Measurements from ENCODE around the gene POLR3B.

POLR3B gene

GRCh38 chr12:106315523-106315922 is 42.0 kb upstream of the POLR3B start:
- in situ Hi-C loops (cut with MboI; ENCODE audit: low sequenced_read_pairs, unreplicated experiment), result no loop called here
- no peak for DNase-seq (ENCODE audit: low spot score)
- TF ChIP-seq CTCF (IDR thresholded peaks at IDR 0.05; ENCODE audit: borderline replicate concordance, control extremely low read depth, extremely low read depth, insufficient read depth, missing control alignments), result no peak

- no peak for DNase-seq (ENCODE audit: low spot score)
- TF ChIP-seq CTCF (IDR thresholded peaks at IDR 0.05; ENCODE audit: borderline replicate concordance, control extremely low read depth, extremely low read depth, insufficient read depth, missing control alignments), result no peak
- in situ Hi-C loops (cut with MboI; ENCODE audit: low sequenced_read_pairs, unreplicated experiment), result no loop called here
Measured at GRCh38 chr12:106317406-106318082, 40.0 kb upstream of the POLR3B start.

- TF ChIP-seq CTCF (IDR thresholded peaks at IDR 0.05; ENCODE audit: borderline replicate concordance, control extremely low read depth, extremely low read depth, insufficient read depth, missing control alignments), result no peak
- no peak for DNase-seq (ENCODE audit: low spot score)
- in situ Hi-C loops (cut with MboI; ENCODE audit: low sequenced_read_pairs, unreplicated experiment), result no loop called here
Measured at GRCh38 chr12:106321139-106321850, 36.3 kb upstream of the POLR3B start.

- in situ Hi-C loops (cut with MboI; ENCODE audit: low sequenced_read_pairs, unreplicated experiment), result no loop called here
- TF ChIP-seq CTCF (IDR thresholded peaks at IDR 0.05; ENCODE audit: borderline replicate concordance, control extremely low read depth, extremely low read depth, insufficient read depth, missing control alignments), result no peak
- DNase-seq (ENCODE audit: low spot score), result no peak
Measured at GRCh38 chr12:106323537-106323936, 34.0 kb upstream of the POLR3B start.

GRCh38 chr12:106327309-106327869 is 30.2 kb upstream of the POLR3B start:
- in situ Hi-C loops (cut with MboI; ENCODE audit: low sequenced_read_pairs, unreplicated experiment), result no loop called here
- no peak for TF ChIP-seq CTCF (IDR thresholded peaks at IDR 0.05; ENCODE audit: borderline replicate concordance, control extremely low read depth, extremely low read depth, insufficient read depth, missing control alignments)
- no peak for DNase-seq (ENCODE audit: low spot score)

- no peak for TF ChIP-seq CTCF (IDR thresholded peaks at IDR 0.05; ENCODE audit: borderline replicate concordance, control extremely low read depth, extremely low read depth, insufficient read depth, missing control alignments)
- no peak for DNase-seq (ENCODE audit: low spot score)
- in situ Hi-C loops (cut with MboI; ENCODE audit: low sequenced_read_pairs, unreplicated experiment), result no loop called here
Measured at GRCh38 chr12:106328735-106329134, 28.8 kb upstream of the POLR3B start.
